Suprapubic skin (tissue), 4 donors: ENCODE data around the gene ERCC4.

ENCODE experiments used
- EP300 ChIP-seq: sonication (generic); formaldehyde crosslinking; IDR thresholded peaks from one replicate; pipeline ENCODE4 v1.6.1; 2017; ENCODE audit warnings: antibody characterized with exemption
- POLR2A ChIP-seq, 2 donors: fragments of 450-650 bp; IDR thresholded peaks; one replicate each; pipeline ENCODE4 v1.6.1; 2017; ENCODE audit warnings: antibody characterized with exemption in 2 of 2, mild to moderate bottlenecking in 2 of 2, moderate library complexity in 2 of 2
- POLR2AphosphoS5 ChIP-seq, 3 donors: sonication (generic); formaldehyde crosslinking; IDR thresholded peaks; one replicate each; pipeline ENCODE4 v1.6.1; 2017; ENCODE audit warnings: antibody characterized with exemption in 3 of 3
- TF ChIP-seq, protein P1 (sequence below), 2 donors: fragments of 200-600 bp in 1 of 2; fragments of 450-650 bp in 1 of 2; sonication (generic) in 1 of 2; IDR thresholded peaks; one replicate each; pipeline ENCODE4 v1.5.1; 2016 to 2019; ENCODE audit warnings: antibody characterized with exemption in 2 of 2, mild to moderate bottlenecking in 1 of 2, moderate library complexity in 1 of 2

DNA sequence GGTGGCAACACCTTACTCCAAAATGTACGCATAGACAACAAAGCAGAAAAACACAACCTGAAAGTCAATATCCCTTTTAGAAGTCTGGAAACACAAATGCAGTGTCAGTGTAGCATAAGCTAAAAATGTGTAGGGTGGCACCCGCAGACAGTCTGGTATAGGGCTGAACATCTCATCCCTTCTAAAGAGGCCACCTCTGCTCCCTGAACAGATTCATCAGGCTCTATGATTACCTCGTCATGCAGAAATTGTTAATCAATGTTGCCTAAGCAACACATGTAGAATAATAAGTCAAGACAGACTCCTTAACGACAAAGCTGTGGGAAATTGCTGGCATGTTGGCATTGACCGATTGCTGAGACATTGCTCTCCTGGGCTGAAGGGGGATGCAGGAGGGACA, 33.3 kb upstream of the ERCC4 start:
- TF ChIP-seq, protein P1, sequence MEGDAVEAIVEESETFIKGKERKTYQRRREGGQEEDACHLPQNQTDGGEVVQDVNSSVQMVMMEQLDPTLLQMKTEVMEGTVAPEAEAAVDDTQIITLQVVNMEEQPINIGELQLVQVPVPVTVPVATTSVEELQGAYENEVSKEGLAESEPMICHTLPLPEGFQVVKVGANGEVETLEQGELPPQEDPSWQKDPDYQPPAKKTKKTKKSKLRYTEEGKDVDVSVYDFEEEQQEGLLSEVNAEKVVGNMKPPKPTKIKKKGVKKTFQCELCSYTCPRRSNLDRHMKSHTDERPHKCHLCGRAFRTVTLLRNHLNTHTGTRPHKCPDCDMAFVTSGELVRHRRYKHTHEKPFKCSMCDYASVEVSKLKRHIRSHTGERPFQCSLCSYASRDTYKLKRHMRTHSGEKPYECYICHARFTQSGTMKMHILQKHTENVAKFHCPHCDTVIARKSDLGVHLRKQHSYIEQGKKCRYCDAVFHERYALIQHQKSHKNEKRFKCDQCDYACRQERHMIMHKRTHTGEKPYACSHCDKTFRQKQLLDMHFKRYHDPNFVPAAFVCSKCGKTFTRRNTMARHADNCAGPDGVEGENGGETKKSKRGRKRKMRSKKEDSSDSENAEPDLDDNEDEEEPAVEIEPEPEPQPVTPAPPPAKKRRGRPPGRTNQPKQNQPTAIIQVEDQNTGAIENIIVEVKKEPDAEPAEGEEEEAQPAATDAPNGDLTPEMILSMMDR (IDR thresholded peaks at IDR 0.05): no peak
- TF ChIP-seq POLR2AphosphoS5 (IDR thresholded peaks at IDR 0.05) (no peak), POLR2A (IDR thresholded peaks at IDR 0.05) (no peak), EP300 (no peak)
